Measurements from ENCODE around the gene RNASE2.
"Not testable (repeated sequence)": the region's sequence is repeated elsewhere in the genome, so short reads cannot be mapped to it uniquely, and the experiment has no call there.

Gene RNASE2

GRCh38 chr14:20982646-20983369 lies 27.5 kb downstream of the RNASE2 start:
- no peak for DNase-seq (ENCODE audit: low read depth in 3 of 3)

GRCh38 chr14:20985650-20986049 lies 30.4 kb downstream of the RNASE2 start:
- not testable (repeated sequence) for DNase-seq (ENCODE audit: low read depth in 3 of 3)

GRCh38 chr14:20986811-20987210 lies 31.5 kb downstream of the RNASE2 start:
- no peak for DNase-seq (ENCODE audit: low read depth in 3 of 3)

GRCh38 chr14:20988717-20989470 lies 33.6 kb downstream of the RNASE2 start:
- no peak for DNase-seq (ENCODE audit: low read depth in 3 of 3)

GRCh38 chr14:20989471-20989786 lies 34.1 kb downstream of the RNASE2 start:
- DNase-seq (ENCODE audit: low read depth in 3 of 3), result no peak

GRCh38 chr14:20989787-20990600 lies 34.7 kb downstream of the RNASE2 start, which contains the start of gene METTL17:
METTL17 (plus strand) TSS chr14:20989980; CDS start chr14:20990003, 23 bp downstream.
- peak; percentile 78 to 85 (median 80) for DNase-seq (ENCODE audit: low read depth in 3 of 3)

GRCh38 chr14:20996521-20996920 lies 41.2 kb downstream of the RNASE2 start:
- DNase-seq (ENCODE audit: low read depth in 3 of 3), result no peak

GRCh38 chr14:20997115-20997514 lies 41.8 kb downstream of the RNASE2 start:
- DNase-seq (ENCODE audit: low read depth in 3 of 3), result no peak

- no peak for DNase-seq (ENCODE audit: low read depth in 3 of 3)
Measured at GRCh38 chr14:20997564-20997963, 42.3 kb downstream of the RNASE2 start.

- DNase-seq (ENCODE audit: low read depth in 3 of 3), result no peak
Measured at GRCh38 chr14:20998139-20998538, 42.9 kb downstream of the RNASE2 start.

GRCh38 chr14:20998674-20999366 lies 43.5 kb downstream of the RNASE2 start, which contains the start of gene SLC39A2:
SLC39A2 (plus strand) TSS chr14:20999293; CDS start chr14:20999447, 154 bp downstream.
- DNase-seq (ENCODE audit: low read depth in 3 of 3), result no peak

- no peak for DNase-seq (ENCODE audit: low read depth in 3 of 3)
Measured at GRCh38 chr14:20999591-20999990, 44.3 kb downstream of the RNASE2 start.

- DNase-seq (ENCODE audit: low read depth in 3 of 3), result no peak
Measured at GRCh38 chr14:21001218-21001617, 45.9 kb downstream of the RNASE2 start.

- no peak for DNase-seq (ENCODE audit: low read depth in 3 of 3)
Measured at GRCh38 chr14:21003788-21004346, 48.6 kb downstream of the RNASE2 start.

Data from stimulated activated CD4-positive, alpha-beta T cell treated with anti-CD3 and anti-CD28 coated beads, TNF-alpha, amount 100 ng/mL, for 48 hours (primary cell).